Measurements from ENCODE around the gene PPP2R2B. TPM values are rescaled to one million over a fixed set of nuclear protein-coding genes. Genes with fewer than 3 reads are reported as not detected.
A peak's percentile ranks its signal among the peaks of the same experiment; 100 is the strongest.

Gene PPP2R2B
- total RNA-seq, 1 donor from 2014 or later, result 1.2 TPM

DNA sequence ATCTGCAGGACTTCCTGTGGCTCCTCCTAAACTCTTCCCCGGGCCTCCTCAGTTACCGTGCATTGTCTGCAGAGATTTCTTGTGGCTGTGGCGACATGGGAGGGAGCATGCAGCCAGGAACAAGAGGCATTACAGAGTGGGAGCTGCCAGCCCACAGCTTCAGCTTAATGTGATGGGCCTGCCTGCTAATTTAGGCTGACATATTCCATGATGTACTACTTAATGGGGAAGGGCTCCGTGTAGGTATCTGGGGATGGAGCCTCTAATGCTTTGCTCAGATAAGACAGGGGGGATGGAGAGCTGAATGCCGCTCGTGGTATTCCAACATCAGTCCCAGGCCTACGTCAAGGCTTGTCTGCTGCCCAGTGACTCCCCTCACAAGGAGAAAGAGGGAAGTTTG is 225.0 kb downstream of the PPP2R2B start:
- intact Hi-C loops (cut with DNase I), result no loop called here
- Histone ChIP-seq H3K27me3 (no peaks in the 10 kb centered on the region), H3K27ac (no peak overlapping the region), H3K4me3 (no peak overlapping the region), H3K9me3 (no peaks in the 10 kb centered on the region), H3K36me3 (no peaks in the 10 kb centered on the region), H3K4me1 (no peaks in the 10 kb centered on the region)
- DNase-seq (no peak), ATAC-seq (no peak)
- TF ChIP-seq, protein P1, sequence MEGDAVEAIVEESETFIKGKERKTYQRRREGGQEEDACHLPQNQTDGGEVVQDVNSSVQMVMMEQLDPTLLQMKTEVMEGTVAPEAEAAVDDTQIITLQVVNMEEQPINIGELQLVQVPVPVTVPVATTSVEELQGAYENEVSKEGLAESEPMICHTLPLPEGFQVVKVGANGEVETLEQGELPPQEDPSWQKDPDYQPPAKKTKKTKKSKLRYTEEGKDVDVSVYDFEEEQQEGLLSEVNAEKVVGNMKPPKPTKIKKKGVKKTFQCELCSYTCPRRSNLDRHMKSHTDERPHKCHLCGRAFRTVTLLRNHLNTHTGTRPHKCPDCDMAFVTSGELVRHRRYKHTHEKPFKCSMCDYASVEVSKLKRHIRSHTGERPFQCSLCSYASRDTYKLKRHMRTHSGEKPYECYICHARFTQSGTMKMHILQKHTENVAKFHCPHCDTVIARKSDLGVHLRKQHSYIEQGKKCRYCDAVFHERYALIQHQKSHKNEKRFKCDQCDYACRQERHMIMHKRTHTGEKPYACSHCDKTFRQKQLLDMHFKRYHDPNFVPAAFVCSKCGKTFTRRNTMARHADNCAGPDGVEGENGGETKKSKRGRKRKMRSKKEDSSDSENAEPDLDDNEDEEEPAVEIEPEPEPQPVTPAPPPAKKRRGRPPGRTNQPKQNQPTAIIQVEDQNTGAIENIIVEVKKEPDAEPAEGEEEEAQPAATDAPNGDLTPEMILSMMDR (IDR thresholded peaks at IDR 0.05), result no peak

DNA sequence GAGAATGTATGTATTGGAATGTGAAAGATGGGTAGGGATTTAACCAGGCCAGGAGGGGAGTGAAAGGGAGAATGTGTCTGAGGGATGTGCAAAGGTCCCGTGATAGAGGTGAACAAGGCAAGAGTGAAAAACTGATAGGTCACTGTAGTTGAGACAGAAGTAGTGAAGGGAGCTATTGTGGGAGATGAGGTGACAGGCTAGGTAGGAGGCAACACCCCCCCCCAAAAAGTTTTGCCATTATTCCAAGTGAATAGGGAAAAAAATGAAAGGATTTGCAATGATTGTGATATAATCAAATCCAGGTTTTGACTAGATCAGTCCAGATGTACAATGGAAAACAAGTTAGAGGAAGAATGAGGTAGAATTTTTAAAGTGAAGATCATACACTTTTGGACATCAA is 226.0 kb downstream of the PPP2R2B start:
- ATAC-seq (no peak), DNase-seq (no peak)
- Histone ChIP-seq H3K9me3 (no peaks in the 10 kb centered on the region), H3K4me1 (no peaks in the 10 kb centered on the region), H3K4me3 (no peak overlapping the region), H3K27ac (no peak overlapping the region), H3K36me3 (no peaks in the 10 kb centered on the region), H3K27me3 (no peaks in the 10 kb centered on the region)
- intact Hi-C loops (cut with DNase I), result no loop called here
- TF ChIP-seq, protein P1 (IDR thresholded peaks at IDR 0.05), result no peak

DNA sequence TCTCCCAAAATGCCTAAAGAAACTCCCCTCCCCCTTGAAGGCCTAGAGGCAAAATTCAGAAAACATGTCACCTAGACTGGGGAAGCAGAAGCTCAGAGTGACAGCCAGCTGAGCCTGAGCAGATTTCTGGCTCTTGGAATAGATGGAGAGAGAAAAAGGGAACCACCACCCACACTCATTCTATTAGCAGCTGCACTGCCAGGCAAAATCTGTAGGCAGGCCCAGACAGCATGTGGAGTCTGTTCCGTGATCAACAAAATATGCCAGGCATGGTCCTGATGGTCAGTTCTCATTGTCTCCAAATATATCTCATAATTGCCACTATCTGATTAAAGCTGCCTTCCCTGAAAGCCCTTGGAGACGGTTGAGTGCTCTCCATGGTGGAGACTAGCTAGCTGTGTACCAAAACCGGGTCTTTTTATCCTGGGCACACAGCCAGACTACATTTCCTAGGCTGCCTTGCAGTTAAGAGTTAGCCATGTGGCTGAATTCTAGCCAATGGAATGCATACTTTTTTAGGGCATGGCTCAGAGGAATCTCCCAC is 230.8 kb downstream of the PPP2R2B start:
- TF ChIP-seq, protein P1 (IDR thresholded peaks at IDR 0.05), result no peak
- intact Hi-C loops (cut with DNase I), result no loop called here
- H3K27me3 ChIP-seq, result no peaks in the 10 kb centered on the region
- no peak overlapping the region for H3K27ac ChIP-seq
- no peak for DNase-seq
- H3K4me1 ChIP-seq, result no peaks in the 10 kb centered on the region
- peak; percentile 41 for ATAC-seq
- H3K9me3 ChIP-seq, result no peaks in the 10 kb centered on the region
- H3K4me3 ChIP-seq, result no peak overlapping the region
- no peaks in the 10 kb centered on the region for H3K36me3 ChIP-seq

DNA sequence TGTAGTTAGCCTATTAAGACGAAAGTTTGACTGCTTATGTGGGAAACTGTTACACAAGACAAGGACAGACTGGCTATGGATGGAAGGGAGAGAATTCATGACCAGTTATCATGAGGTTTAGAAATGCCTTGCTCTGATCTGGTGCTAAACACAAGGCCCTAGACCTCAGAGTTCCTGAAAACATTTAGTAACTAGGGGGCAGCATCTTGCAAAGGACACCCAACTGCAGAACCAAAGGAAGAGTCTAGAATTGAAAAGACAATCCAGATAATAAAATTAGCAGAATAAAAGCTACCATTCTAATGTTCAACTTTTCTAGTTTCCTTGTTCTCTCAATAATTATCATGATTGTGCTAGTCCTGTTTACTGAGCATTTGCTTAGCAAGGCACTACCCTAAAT is 232.1 kb downstream of the PPP2R2B start:
- no peak for DNase-seq
- no peak for ATAC-seq
- H3K36me3 ChIP-seq, result no peaks in the 10 kb centered on the region
- no peak overlapping the region for H3K4me3 ChIP-seq
- H3K27ac ChIP-seq, result no peak overlapping the region
- no peaks in the 10 kb centered on the region for H3K27me3 ChIP-seq
- no peaks in the 10 kb centered on the region for H3K9me3 ChIP-seq
- intact Hi-C loops (cut with DNase I), result no loop called here
- TF ChIP-seq, protein P1 (IDR thresholded peaks at IDR 0.05), result no peak
- no peaks in the 10 kb centered on the region for H3K4me1 ChIP-seq

DNA sequence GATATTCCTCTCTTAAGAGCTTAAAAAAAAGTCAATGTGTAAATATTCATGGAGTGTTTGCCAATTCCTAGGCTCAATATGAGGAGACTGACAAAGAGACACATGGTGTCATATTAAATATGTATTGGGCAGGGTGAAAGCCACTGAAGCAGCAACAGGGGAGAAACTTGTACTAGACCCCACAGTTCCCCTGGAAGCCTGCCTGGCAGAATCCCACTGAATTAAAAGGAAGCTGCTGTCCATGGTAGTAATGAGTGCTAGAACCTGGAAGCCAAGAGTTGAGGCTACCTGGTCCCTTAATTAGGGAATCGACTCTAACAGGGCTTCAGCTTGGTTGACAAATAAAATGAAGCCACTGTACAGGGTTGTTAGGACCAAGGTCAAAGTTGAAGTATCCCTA is 233.2 kb downstream of the PPP2R2B start:
- Histone ChIP-seq H3K9me3 (no peaks in the 10 kb centered on the region), H3K4me1 (no peaks in the 10 kb centered on the region), H3K36me3 (no peaks in the 10 kb centered on the region), H3K27me3 (no peaks in the 10 kb centered on the region), H3K27ac (no peak overlapping the region), H3K4me3 (no peak overlapping the region)
- TF ChIP-seq, protein P1 (IDR thresholded peaks at IDR 0.05), result no peak
- no peak for ATAC-seq
- no peak for DNase-seq
- intact Hi-C loops (cut with DNase I), result no loop called here

DNA sequence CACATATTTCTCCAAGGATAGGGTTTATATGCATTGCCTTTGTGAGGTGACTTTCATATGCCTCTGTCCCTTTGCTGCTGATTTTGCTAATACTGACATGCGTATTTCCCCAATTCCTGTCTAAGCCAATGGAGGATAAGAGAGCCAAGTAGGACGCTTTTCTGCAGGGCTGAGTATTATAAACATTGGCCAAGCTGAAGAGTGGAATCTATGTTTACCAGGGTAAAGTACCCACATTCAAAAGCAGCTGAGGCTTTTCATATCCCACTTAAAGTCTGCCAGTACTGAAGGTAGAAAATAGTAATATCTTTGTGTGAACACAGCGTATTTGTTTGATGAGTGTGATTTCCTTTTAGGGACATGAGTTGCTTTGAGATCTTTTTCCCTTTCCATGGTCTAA is 233.7 kb downstream of the PPP2R2B start:
- Histone ChIP-seq H3K36me3 (no peaks in the 10 kb centered on the region), H3K27me3 (no peaks in the 10 kb centered on the region), H3K4me1 (no peaks in the 10 kb centered on the region), H3K27ac (no peak overlapping the region), H3K4me3 (no peak overlapping the region), H3K9me3 (no peaks in the 10 kb centered on the region)
- DNase-seq (no peak), ATAC-seq (no peak)
- intact Hi-C loops (cut with DNase I), result no loop called here
- TF ChIP-seq, protein P1 (IDR thresholded peaks at IDR 0.05), result no peak

Measured in upper lobe of right lung (tissue), 1 donor.